IPS-15b (cell line): Measurements from ENCODE around the gene CDK10.
"Not testable (repeated sequence)": the region's sequence is repeated elsewhere in the genome, so short reads cannot be mapped to it uniquely, and the experiment has no call there.

ENCODE experiments used
- H3K27me3 ChIP-seq: one replicate; pipeline ENCODE4 v1.6.1; 2013; ENCODE audit warnings: low read length; ENCODE audit not compliant: control insufficient read depth, insufficient read depth
- H3K36me3 ChIP-seq: one replicate; pipeline ENCODE4 v1.6.1; 2013; ENCODE audit warnings: low read length; ENCODE audit not compliant: control insufficient read depth, insufficient read depth
- H3K4me1 ChIP-seq: one replicate; pipeline ENCODE4 v1.6.1; 2013; ENCODE audit warnings: mild to moderate bottlenecking, low read length; ENCODE audit not compliant: control insufficient read depth, insufficient read depth
- H3K4me3 ChIP-seq: one replicate; pipeline ENCODE4 v1.5.1; 2013; ENCODE audit warnings: low read depth, low read length
- H3K9ac ChIP-seq: one replicate; pipeline ENCODE4 v1.6.1; 2013; ENCODE audit warnings: low read depth, mild to moderate bottlenecking, low read length
- H3K9me3 ChIP-seq: one replicate; pipeline ENCODE4 v1.6.1; 2013; ENCODE audit warnings: mild to moderate bottlenecking, low read length; ENCODE audit not compliant: control insufficient read depth, insufficient read depth

CDK10 gene

GRCh38 chr16:89669755-89670154 lies 16.7 kb upstream of the CDK10 start:
- no peaks in the 10 kb centered on the region for H3K9me3 ChIP-seq
- H3K4me1 ChIP-seq: no peaks in the 10 kb centered on the region
- no peak overlapping the region for H3K9ac ChIP-seq
- H3K36me3 ChIP-seq: no peaks in the 10 kb centered on the region
- no peak overlapping the region for H3K4me3 ChIP-seq
- no peaks in the 10 kb centered on the region for H3K27me3 ChIP-seq

GRCh38 chr16:89670496-89671431 lies 15.7 kb upstream of the CDK10 start:
- Histone ChIP-seq H3K36me3 (no peaks in the 10 kb centered on the region), H3K4me1 (no peaks in the 10 kb centered on the region), H3K9ac (no peak overlapping the region), H3K27me3 (no peaks in the 10 kb centered on the region), H3K4me3 (no peak overlapping the region), H3K9me3 (no peaks in the 10 kb centered on the region)

GRCh38 chr16:89671565-89671964 lies 14.9 kb upstream of the CDK10 start:
- H3K27me3 ChIP-seq, H3K36me3 ChIP-seq, H3K4me1 ChIP-seq, H3K9ac ChIP-seq, H3K9me3 ChIP-seq, H3K4me3 ChIP-seq: not testable (repeated sequence)

- Histone ChIP-seq H3K36me3 (no peaks in the 10 kb centered on the region), H3K4me3 (no peak overlapping the region), H3K9me3 (no peaks in the 10 kb centered on the region), H3K27me3 (no peaks in the 10 kb centered on the region), H3K9ac (no peak overlapping the region), H3K4me1 (no peaks in the 10 kb centered on the region)
Measured at GRCh38 chr16:89672177-89672941, 14.1 kb upstream of the CDK10 start.

GRCh38 chr16:89678258-89678657 lies 8.2 kb upstream of the CDK10 start:
- Histone ChIP-seq H3K4me1 (no peaks in the 10 kb centered on the region), H3K36me3 (no peaks in the 10 kb centered on the region), H3K4me3 (no peak overlapping the region), H3K27me3 (no peaks in the 10 kb centered on the region), H3K9ac (no peak overlapping the region), H3K9me3 (peaks cover 4% of the 10 kb centered on the region)

GRCh38 chr16:89685916-89686315 lies 573 bp upstream of the CDK10 start:
- no peak overlapping the region for H3K4me3 ChIP-seq
- peaks cover 7% of the 10 kb centered on the region for H3K9me3 ChIP-seq
- no peak overlapping the region for H3K9ac ChIP-seq
- H3K27me3 ChIP-seq: no peaks in the 10 kb centered on the region
- peaks cover 17% of the 10 kb centered on the region for H3K36me3 ChIP-seq
- H3K4me1 ChIP-seq: peaks cover 4% of the 10 kb centered on the region

- Histone ChIP-seq H3K27me3 (no peaks in the 10 kb centered on the region), H3K9me3 (peaks cover 2% of the 10 kb centered on the region), H3K36me3 (peaks cover 24% of the 10 kb centered on the region), H3K4me1 (peaks cover 4% of the 10 kb centered on the region), H3K4me3 (peak overlapping the region; percentile 87), H3K9ac (peak overlapping the region; percentile 60)
Measured at GRCh38 chr16:89687092-89687940, 827 bp downstream of the CDK10 start.

GRCh38 chr16:89688395-89688794 lies 1.9 kb downstream of the CDK10 start:
- Histone ChIP-seq H3K9ac (no peak overlapping the region), H3K27me3 (no peaks in the 10 kb centered on the region), H3K36me3 (peaks cover 29% of the 10 kb centered on the region), H3K4me3 (no peak overlapping the region), H3K4me1 (peaks cover 4% of the 10 kb centered on the region), H3K9me3 (peaks cover 2% of the 10 kb centered on the region)

GRCh38 chr16:89689142-89689541 lies 2.7 kb downstream of the CDK10 start:
- H3K9me3 ChIP-seq: peaks cover 2% of the 10 kb centered on the region
- no peak overlapping the region for H3K4me3 ChIP-seq
- peaks cover 4% of the 10 kb centered on the region for H3K4me1 ChIP-seq
- H3K9ac ChIP-seq: no peak overlapping the region
- no peaks in the 10 kb centered on the region for H3K27me3 ChIP-seq
- H3K36me3 ChIP-seq: peaks cover 34% of the 10 kb centered on the region

GRCh38 chr16:89689621-89690020 lies 3.1 kb downstream of the CDK10 start:
- not testable (repeated sequence) for H3K9ac ChIP-seq, H3K4me3 ChIP-seq, H3K4me1 ChIP-seq, H3K9me3 ChIP-seq, H3K27me3 ChIP-seq
- H3K36me3 ChIP-seq: peaks cover 39% of the 10 kb centered on the region

GRCh38 chr16:89690392-89690901 lies 4.0 kb downstream of the CDK10 start:
- Histone ChIP-seq H3K4me3 (no peak overlapping the region), H3K36me3 (peaks cover 37% of the 10 kb centered on the region), H3K9me3 (peaks cover 2% of the 10 kb centered on the region), H3K4me1 (peaks cover 4% of the 10 kb centered on the region), H3K9ac (no peak overlapping the region), H3K27me3 (no peaks in the 10 kb centered on the region)
